ENCODE measurements around the gene NCCRP1. TPM values are rescaled to one million over a fixed set of nuclear protein-coding genes. Genes with fewer than 3 reads are reported as not detected.

The NCCRP1 gene
- total RNA-seq, 2 experiments from 2014 or later = not detected

- POLR2A ChIA-PET = no interaction called here
- no peaks in the 10 kb centered on the region for H3K9me2 ChIP-seq (ENCODE audit: insufficient read depth, low read length)
- no peaks in the 10 kb centered on the region for H3K9me3 ChIP-seq (ENCODE audit: low read length)
- H3K4me2 ChIP-seq (ENCODE audit: low read length) = no peak overlapping the region
- no peaks in the 10 kb centered on the region for H3K79me2 ChIP-seq (ENCODE audit: insufficient read depth, low read depth, low read length)
- no peak overlapping the region for H3K27ac ChIP-seq (ENCODE audit: low read depth, low read length, poor library complexity, severe bottlenecking)
- intact Hi-C loops (cut with micrococcal nuclease; ENCODE audit: unreplicated experiment) = no loop called here
- H3K36me3 ChIP-seq (ENCODE audit: insufficient read depth, low read length) = no peaks in the 10 kb centered on the region
- no peaks in the 10 kb centered on the region for H3K4me1 ChIP-seq (ENCODE audit: insufficient read depth, low read length, poor library complexity, severe bottlenecking)
- H2AFZ ChIP-seq (ENCODE audit: low read length) = no peak overlapping the region
- no peak for DNase-seq (ENCODE audit: low spot score)
- BruUV-seq (replicated peaks) = no TSS peak
- H4K20me1 ChIP-seq (ENCODE audit: insufficient read depth, low read length) = no peaks in the 10 kb centered on the region
- CTCF ChIA-PET (ENCODE audit: unreplicated experiment) = no interaction called here
- no peak for TF ChIP-seq CTCF (conservative IDR thresholded peaks at IDR 0.05; ENCODE audit: low read length)
- no peak for TF ChIP-seq EZH2phosphoT487 (IDR thresholded peaks at IDR 0.05; ENCODE audit: borderline replicate concordance, low read depth, low read length)
- H3K4me3 ChIP-seq (ENCODE audit: low read depth, low read length, poor library complexity, severe bottlenecking) = no peak overlapping the region
Measured at GRCh38 chr19:39166571-39167391, 30.0 kb upstream of the NCCRP1 start.

- TF ChIP-seq CTCF (conservative IDR thresholded peaks at IDR 0.05; ENCODE audit: low read length) (no peak), EZH2phosphoT487 (IDR thresholded peaks at IDR 0.05; ENCODE audit: borderline replicate concordance, low read depth, low read length) (no peak)
- no TSS peak for BruUV-seq (replicated peaks)
- Histone ChIP-seq H3K27ac (ENCODE audit: low read depth, low read length, poor library complexity, severe bottlenecking) (no peak overlapping the region), H3K9me3 (ENCODE audit: low read length) (no peaks in the 10 kb centered on the region), H3K79me2 (ENCODE audit: insufficient read depth, low read depth, low read length) (no peaks in the 10 kb centered on the region), H3K4me1 (ENCODE audit: insufficient read depth, low read length, poor library complexity, severe bottlenecking) (no peaks in the 10 kb centered on the region), H3K4me2 (ENCODE audit: low read length) (no peak overlapping the region), H4K20me1 (ENCODE audit: insufficient read depth, low read length) (no peaks in the 10 kb centered on the region), H3K9me2 (ENCODE audit: insufficient read depth, low read length) (no peaks in the 10 kb centered on the region), H2AFZ (ENCODE audit: low read length) (no peak overlapping the region), H3K4me3 (ENCODE audit: low read depth, low read length, poor library complexity, severe bottlenecking) (no peak overlapping the region), H3K36me3 (ENCODE audit: insufficient read depth, low read length) (no peaks in the 10 kb centered on the region)
- ChIA-PET POLR2A (no interaction called here), CTCF (ENCODE audit: unreplicated experiment) (no interaction called here)
- intact Hi-C loops (cut with micrococcal nuclease; ENCODE audit: unreplicated experiment) = no loop called here
- no peak for DNase-seq (ENCODE audit: low spot score)
Measured at GRCh38 chr19:39167461-39168257, 29.1 kb upstream of the NCCRP1 start.
